NCI-H1048 (cell line): ENCODE results near the gene SIGLEC11.
A peak's percentile ranks its signal among the peaks of the same experiment; 100 is the strongest.
"Not testable (repeated sequence)": the region's sequence is repeated elsewhere in the genome, so short reads cannot be mapped to it uniquely, and the experiment has no call there.

Source experiments
- DNase-seq: peaks from one replicate; lab custom pipeline; 2025; lab: John Stamatoyannopoulos, UW

SIGLEC11 gene

DNA sequence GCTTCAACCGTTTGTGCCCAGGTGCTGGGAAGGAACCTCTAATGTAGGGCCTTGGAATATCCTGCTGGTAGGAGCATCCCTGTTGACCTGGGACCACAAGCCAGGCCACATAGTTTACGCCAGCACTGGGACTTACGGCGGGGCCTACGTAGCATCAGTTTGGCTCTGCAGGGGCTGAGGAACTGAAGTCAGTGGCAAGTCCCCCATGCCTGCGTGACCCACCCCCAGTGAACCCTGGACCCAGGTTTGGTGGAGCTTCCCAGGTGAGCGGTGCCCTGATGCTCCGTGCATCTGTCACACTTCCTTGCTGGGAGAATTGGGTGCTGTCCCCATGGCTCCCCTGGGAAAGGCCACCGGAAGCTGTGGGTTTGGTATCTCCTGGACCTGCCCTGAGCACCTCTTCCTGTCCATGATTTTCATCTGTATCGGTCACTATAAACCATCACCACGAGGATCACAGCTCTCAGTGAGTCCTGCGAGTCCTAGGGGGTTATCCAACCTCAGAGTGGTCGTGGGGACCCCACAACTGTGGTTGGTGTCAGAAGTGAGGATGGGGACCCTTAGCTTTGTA, 9.9 kb downstream of the SIGLEC11 start:
- DNase-seq, result no peak

DNA sequence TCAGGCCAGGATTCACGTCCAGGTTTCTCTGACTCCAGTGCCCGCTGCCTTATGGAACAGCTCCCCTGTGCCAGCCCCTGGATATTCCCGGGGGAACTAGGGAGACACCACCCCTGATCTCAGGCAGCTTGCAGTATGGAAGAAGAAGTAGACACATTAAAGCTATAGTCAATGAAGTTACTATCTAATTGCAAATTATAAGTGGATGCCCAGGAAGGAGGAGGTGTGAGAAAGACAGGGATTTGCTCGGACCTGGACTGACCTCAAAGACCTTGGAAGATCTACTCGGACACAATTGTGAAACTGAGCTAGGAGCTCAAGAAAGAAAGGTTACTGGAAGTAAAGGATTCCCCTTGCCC, 10.4 kb downstream of the SIGLEC11 start:
- no peak for DNase-seq

DNA sequence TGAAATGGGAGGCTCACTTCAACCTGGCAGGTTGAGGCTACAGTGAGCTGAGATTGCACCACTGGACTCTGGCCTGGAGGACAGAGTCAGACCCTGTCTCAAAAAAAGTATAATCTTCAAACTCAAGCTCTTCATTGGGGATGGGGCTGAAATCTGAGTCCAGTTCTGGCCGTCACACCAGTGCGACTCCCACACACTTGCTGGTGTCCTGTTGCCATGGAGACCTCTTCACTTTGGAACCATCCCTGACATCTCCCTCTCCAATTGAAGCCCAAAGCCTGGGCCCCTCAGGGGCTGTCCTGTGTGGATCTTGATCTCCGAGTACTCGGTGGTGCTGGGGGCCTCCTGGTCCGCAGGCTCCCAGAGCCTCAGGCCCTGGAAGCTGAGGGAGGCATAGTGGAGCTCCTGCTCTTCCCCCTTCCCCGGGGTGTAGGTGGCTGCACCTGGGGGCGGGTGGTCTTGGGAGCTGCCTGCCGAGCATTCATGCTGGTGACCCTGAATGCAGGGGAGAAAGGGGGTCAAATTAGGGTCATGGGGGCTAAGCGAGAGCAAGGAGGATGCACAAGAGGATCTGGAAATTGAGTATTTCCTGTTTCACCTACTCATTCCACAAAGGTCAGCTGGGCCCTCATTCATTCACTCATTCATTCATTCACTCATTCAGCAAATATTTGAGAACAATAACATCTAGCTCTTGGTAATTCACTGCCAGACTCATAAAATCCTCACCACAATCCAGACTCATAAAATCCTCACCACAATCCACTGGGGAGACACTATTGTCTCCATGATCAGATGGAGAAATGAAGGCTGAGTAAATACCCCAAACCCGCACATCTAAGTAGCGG, 11.0 kb downstream of the SIGLEC11 start:
- DNase-seq, result no peak

DNA sequence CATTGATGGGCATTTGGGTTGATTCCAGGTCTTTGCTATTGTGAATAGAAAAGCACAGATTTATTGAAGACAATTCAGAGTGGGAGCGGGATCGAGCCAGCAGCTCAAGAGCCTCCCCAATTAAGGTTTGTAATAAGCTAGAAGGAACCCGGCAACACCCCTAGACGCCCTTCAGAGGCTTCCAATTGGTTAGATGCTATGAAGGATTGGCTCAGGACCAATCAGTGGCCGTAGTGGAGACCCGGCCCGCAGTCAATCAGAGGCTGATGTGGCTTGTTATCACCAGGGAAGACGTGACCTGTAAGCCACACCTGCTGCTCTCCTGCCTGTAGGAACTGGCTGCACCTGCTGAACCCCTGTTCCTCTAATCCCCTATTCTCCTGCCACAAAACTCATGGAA, 14.6 kb downstream of the SIGLEC11 start:
- no peak for DNase-seq

- not testable (repeated sequence) for DNase-seq
These were observed 16.4 kb downstream of the SIGLEC11 start for GRCh38 chr19:49944567-49944966.

DNA sequence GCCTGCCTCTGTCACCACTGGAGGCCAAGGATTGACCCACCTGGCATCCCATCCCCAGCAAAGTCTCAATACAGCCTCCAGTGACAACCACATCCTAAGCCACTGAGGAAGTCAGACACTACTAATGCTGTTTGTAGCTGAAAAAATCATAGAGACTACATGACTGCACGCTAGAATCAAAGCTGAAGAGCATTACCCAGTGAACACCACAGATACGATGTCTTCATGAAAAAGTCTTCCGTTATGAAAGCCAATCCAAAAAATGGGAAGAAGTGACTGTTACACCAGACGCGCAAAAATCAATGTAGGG, 20.5 kb downstream of the SIGLEC11 start:
- no peak for DNase-seq

DNA sequence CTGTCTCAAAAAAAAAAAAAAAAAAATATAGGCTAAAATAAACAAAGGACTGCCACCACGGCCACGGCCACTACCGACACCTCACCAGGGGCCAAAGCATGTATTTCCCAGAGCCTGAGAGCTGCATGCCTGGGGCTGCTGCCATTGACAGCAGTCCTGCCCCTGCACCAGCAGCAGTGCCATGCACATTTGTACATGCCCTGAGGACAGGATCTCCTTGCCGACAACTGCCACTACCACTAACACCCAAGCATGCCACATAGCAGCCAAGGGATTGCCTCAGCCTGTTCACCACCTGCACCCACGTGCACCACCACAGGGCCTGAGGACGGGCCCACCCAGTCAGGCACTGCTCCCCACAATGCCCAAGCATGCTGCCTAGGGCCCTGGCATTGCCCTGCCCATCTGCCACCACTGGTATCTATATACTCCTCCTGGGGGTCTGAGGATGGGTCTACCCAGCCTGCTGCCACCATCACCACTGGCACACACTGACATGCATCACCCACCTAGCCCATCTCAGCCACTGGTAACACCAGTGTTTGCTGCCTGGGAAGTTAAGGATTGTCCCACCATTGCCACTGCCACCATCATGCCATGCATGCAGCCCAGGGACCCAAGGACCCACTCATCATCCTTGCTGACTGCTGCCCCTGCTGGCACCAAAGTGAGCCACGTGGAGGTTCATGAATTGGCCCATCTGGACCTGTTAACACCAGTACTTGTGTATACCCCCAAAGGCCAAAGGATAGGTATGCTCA, 21.1 kb downstream of the SIGLEC11 start:
- DNase-seq, result no peak

DNA sequence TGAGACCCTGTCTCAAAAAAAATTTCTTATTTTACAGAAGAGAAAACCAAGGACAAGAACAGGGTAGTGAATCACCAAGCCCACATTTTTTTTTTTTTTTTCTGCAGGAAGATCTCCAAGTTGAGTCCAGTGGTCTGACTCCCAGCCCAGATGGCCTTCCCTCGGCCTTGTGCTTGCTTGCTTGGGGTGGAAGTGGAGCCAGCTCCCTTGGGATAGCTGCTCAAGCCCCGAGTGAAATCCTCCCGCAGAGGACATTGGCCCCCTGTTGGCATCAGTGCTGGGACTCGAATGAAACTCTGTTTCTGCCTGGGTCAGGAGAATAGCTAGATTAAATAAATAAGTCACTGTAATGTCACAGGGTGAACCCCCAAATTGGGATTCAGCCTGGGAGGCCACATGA, 22.3 kb downstream of the SIGLEC11 start:
- no peak for DNase-seq

- DNase-seq, result peak; percentile 46
These were observed 23.1 kb downstream of the SIGLEC11 start for GRCh38 chr19:49937750-49938381.

DNA sequence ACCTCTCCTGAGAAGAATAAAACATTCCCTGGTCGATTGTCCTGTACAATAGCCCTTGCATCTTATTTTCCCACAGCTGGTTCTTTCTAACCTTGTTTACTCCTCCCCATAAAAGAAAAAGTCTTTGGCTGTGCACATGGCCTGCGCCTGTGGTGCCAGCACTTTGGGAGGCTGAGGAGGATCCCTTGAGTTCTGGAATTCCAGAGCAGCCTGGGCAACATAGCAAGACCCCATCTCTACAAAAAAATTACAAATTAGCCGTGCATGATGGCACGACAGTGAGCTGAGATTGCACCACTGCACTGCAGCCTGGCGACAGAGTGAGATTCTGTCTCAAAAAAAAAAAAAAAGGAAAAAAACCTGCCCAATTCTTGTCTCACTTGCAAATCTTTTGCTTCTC, 24.4 kb downstream of the SIGLEC11 start:
- no peak for DNase-seq

DNA sequence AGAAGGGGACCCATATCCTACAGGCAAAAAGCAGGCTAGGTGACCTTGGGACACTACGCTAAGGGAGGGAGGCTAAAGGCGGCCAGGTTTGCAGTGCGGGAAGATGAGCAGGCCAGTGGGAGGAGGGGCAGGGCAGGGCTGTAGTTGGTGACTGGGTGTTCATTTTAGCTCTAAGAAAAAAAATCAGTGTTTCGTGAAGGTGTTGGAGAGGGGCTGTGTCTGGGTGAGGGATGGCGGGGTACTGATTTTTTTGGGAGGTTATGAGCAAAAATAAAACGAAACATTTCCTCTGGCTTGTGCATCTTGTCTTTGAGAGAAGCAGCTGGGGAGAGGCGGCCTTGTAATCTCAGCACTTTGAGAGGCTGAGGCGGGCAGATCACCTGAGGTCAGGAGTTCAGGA, 27.3 kb downstream of the SIGLEC11 start:
- DNase-seq, result no peak

GRCh38 chr19:49932731-49933131, 28.2 kb downstream of the SIGLEC11 start:
- DNase-seq, result no peak

DNA sequence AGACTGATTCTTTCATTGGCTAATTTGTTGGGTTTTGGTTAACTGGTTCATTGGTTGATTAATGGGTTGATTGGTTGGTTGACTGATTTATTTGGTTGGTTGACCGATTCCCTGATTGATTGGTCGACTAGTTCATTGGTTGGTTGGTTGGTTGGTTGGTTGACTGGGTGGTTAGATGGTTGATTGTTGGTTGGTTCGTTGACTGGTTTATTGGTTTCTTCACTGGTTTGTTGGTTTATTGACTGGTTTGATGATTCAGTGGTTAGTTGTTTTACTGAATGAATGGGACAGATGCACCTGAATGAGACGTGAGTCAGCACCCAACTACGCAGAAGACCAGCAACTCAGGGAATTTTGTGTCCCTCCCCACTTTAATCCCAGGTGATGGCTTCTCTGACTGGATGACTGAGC, 28.9 kb downstream of the SIGLEC11 start:
- DNase-seq, result no peak

GRCh38 chr19:49931293-49932040, 29.5 kb downstream of the SIGLEC11 start:
- no peak for DNase-seq

DNA sequence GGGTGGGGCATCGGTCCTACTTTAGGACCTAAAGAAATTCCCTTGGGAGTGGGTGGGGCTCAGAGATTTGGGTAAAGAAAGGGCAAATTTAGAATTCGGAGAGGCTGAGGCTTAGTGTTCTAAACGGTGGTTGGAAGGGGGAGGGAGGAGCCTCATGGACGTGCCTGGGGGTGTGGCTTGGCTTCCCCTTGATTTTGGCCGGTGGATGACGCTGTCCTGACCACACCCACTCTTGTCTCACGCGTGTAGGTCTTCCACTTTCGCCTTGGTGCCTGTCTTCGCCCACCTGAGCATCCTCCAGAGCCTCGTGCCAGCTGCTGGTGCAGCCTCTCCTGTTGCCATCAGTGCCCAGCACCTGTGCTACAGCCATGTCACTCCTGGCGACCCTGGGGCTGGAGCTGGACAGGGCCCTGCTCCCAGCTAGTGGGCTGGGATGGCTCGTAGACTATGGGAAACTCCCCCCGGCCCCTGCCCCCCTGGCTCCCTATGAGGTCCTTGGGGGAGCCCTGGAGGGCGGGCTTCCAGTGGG, 30.4 kb downstream of the SIGLEC11 start:
- DNase-seq, result no peak

- peak; percentile 81 for DNase-seq
These were observed 31.1 kb downstream of the SIGLEC11 start for GRCh38 chr19:49929611-49930482.

GRCh38 chr19:49929121-49929610, 31.8 kb downstream of the SIGLEC11 start, which contains the start of the genes ATF5 and NUP62:
Gene ATF5 (plus strand): TSS chr19:49929205. CDS start chr19:49930851, 1,646 bp downstream.
Gene NUP62 (minus strand): TSS chr19:49929504. CDS start chr19:49909807, 19,697 bp downstream.
- peak; percentile 95 for DNase-seq

DNA sequence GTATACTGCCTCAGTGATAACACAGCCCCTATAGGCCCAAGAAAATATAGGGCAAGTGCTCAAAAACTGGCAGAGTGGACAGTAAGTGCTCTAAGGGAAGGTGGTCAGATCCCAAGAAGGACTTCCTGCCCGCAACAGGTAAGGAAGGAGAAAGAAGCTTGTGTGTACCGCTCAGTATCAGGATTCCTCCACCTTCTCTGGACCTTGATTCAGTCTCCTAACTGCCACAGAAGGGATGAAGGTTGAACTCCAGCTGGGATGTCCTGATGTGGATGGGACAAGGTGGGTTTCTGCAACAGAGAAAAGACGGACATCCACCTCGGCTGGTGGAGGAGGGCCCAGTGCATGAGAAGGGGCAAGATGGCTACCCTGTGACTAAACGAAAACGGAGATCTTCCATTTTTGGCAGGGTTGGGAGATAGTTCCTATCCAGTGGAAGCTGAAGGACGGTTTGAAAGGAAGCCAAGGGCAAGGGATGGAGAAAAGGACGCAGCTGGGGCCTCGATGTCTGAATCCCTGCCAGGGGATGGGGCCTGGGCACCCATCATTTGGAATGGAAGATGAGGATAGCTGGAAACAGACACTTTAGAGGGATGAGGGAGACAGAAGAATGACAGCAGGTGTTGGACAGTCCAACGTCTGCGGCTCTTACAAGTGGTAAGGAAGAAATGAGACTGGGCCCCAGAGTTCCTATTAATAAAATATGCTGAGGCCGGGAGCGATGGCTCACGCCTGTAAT, 33.3 kb downstream of the SIGLEC11 start:
- no peak for DNase-seq

- no peak for DNase-seq
These were observed 34.5 kb downstream of the SIGLEC11 start for GRCh38 chr19:49926515-49926914.

DNA sequence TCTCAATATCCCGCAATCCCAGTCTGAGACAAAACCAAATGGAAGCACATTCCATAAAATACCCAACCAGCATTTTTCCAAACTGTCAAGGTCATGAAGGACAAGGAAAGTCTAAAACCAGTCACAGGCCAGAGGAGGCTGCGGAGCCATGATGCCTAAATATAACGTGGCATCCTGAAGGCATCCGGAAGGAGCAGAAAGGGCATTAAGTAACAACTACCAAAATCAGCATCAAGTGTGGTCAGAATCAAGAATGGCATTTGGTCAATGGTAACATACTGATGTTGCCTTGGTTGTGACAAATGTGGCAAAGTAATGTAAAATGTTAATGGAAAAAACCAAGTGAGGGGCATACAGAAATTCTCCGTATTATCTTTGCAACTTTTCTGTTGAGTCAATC, 35.5 kb downstream of the SIGLEC11 start:
- DNase-seq, result no peak
